ENCODE results near the gene GPR162.

- TF ChIP-seq CTCF (conservative IDR thresholded peaks at IDR 0.05; ENCODE audit: low read length) (no peak), EZH2phosphoT487 (IDR thresholded peaks at IDR 0.05; ENCODE audit: borderline replicate concordance, low read depth, low read length) (no peak)
These were observed 2.6 kb downstream of the GPR162 start for GRCh38 chr12:6824085-6824775.
